ENCODE results near the gene MIXL1.

The MIXL1 gene

DNA sequence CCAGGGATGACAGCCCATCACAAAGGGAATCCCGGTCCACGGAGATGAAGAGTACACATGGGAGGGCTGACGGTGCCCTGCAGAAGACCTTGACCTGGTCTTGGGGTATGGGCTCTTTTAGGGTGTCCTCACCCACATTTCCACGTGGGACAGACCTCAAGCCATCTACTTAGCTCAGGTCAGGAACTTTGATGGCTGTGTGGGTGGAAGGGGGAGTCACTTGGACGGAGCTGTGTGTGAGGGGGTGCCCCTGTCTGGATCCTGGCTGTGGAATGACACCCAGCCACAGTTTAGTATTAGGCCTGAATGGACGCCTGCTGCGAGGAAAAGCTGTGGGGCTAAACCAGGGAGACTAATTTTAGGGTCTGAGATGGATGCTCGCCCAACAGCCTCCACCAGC lies 10.9 kb upstream of the MIXL1 start:
- H3K79me2 ChIP-seq (ENCODE audit: control insufficient read depth, insufficient read depth, low read length, unreplicated experiment): no peaks in the 10 kb centered on the region
- H3K4me3 ChIP-seq (ENCODE audit: low read depth, low read length): no peak overlapping the region
- H3K27me3 ChIP-seq (ENCODE audit: insufficient read depth, low read length): no peaks in the 10 kb centered on the region; the same call in 1 of the 2 replicates
- H3K36me3 ChIP-seq (ENCODE audit: insufficient read depth, low read length): no peaks in the 10 kb centered on the region
- H2AFZ ChIP-seq (ENCODE audit: low read length, unreplicated experiment): no peak overlapping the region
- H3K4me1 ChIP-seq (ENCODE audit: control insufficient read depth, insufficient read depth, low read length, unreplicated experiment): no peaks in the 10 kb centered on the region
- H3K27ac ChIP-seq (ENCODE audit: low read depth, low read length): no peak overlapping the region

- Histone ChIP-seq H3K27me3 (ENCODE audit: insufficient read depth, low read length) (no peaks in the 10 kb centered on the region), H2AFZ (ENCODE audit: low read length, unreplicated experiment) (no peak overlapping the region), H3K27ac (ENCODE audit: low read depth, low read length) (no peak overlapping the region)
Measured at GRCh38 chr1:226215239-226215638, 8.2 kb upstream of the MIXL1 start.

GRCh38 chr1:226216056-226216455 lies 7.4 kb upstream of the MIXL1 start:
- Histone ChIP-seq H3K4me1 (ENCODE audit: control insufficient read depth, insufficient read depth, low read length, unreplicated experiment) (no peaks in the 10 kb centered on the region), H3K36me3 (ENCODE audit: insufficient read depth, low read length) (no peaks in the 10 kb centered on the region), H3K27ac (ENCODE audit: low read depth, low read length) (no peak overlapping the region), H2AFZ (ENCODE audit: low read length, unreplicated experiment) (no peak overlapping the region), H3K27me3 (ENCODE audit: insufficient read depth, low read length) (no peaks in the 10 kb centered on the region), H3K4me3 (ENCODE audit: low read depth, low read length) (no peak overlapping the region), H3K79me2 (ENCODE audit: control insufficient read depth, insufficient read depth, low read length, unreplicated experiment) (no peaks in the 10 kb centered on the region)

More at GRCh38 chr1:226215239-226215638, 8.2 kb upstream of the MIXL1 start:
- Histone ChIP-seq H3K79me2 (ENCODE audit: control insufficient read depth, insufficient read depth, low read length, unreplicated experiment) (no peaks in the 10 kb centered on the region), H3K4me3 (ENCODE audit: low read depth, low read length) (no peak overlapping the region), H3K36me3 (ENCODE audit: insufficient read depth, low read length) (no peaks in the 10 kb centered on the region), H3K4me1 (ENCODE audit: control insufficient read depth, insufficient read depth, low read length, unreplicated experiment) (no peaks in the 10 kb centered on the region)

DNA sequence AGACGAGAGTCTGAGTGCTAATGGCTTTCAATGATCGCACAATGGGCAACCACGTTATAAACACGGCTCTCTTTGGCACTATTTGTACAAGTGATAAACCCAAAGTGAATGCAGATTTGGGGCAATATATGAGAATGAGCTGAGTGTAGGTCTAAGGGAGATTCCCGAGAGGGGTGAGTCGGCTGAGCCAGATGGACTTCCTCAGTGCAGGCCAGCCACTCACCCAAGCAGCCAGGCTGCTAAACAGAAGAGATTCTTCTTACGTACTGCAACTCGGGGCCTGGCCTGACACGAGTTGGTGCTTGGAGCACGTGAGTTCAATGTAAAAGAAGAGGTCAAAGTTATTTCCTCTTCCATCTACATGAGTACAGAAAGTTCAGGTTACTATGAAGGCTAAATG lies 6.2 kb upstream of the MIXL1 start:
- Histone ChIP-seq H3K4me3 (ENCODE audit: low read depth, low read length) (no peak overlapping the region), H3K27ac (ENCODE audit: low read depth, low read length) (no peak overlapping the region)

DNA sequence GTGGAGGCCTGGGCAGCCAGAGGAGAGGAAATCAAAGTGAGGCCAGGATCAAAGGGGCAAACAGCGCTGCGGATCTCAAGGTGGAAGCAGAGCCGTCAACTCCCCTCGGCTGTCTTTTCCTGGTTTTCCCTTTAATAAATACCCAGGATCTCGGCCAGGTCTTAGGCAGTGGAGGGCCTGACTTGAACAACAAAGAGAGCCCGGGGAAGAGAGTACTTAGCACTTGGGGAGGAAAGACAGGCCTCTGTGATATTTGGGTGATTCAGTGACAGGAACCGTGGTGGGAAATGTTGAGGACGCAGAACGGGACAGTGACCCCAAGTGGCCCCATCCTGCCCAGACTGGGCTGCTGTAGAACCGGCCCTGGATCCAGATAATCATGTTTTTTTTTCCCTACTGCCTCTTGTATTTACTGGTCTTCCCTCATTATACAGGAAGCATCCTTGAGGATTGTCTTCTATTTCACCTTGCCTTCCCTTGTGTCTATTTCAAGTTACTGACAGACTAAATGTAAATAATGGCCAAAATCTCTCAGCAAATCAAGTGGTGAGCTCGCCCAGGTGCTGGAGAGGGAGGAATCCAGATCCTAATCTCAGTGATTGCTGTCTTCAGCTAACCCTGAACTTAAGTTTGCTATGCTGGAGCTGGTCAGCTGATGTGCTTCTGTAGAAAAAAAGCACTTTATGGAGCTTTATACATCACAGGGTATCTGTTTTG lies 2.8 kb upstream of the MIXL1 start:
- H3K27me3 ChIP-seq (ENCODE audit: insufficient read depth, low read length): peaks cover 30% of the 10 kb centered on the region
- H3K36me3 ChIP-seq (ENCODE audit: insufficient read depth, low read length): no peaks in the 10 kb centered on the region
- H3K27ac ChIP-seq (ENCODE audit: low read depth, low read length): no peak overlapping the region
- no peak overlapping the region for H2AFZ ChIP-seq (ENCODE audit: low read length, unreplicated experiment)
- H3K4me3 ChIP-seq (ENCODE audit: low read depth, low read length): no peak overlapping the region
- no peaks in the 10 kb centered on the region for H3K4me1 ChIP-seq (ENCODE audit: control insufficient read depth, insufficient read depth, low read length, unreplicated experiment)
- no peaks in the 10 kb centered on the region for H3K79me2 ChIP-seq (ENCODE audit: control insufficient read depth, insufficient read depth, low read length, unreplicated experiment)

More for the DNA sequence above, 6.2 kb upstream of the MIXL1 start:
- Histone ChIP-seq H3K27me3 (ENCODE audit: insufficient read depth, low read length) (peaks cover 3% of the 10 kb centered on the region), H2AFZ (ENCODE audit: low read length, unreplicated experiment) (no peak overlapping the region), H3K79me2 (ENCODE audit: control insufficient read depth, insufficient read depth, low read length, unreplicated experiment) (no peaks in the 10 kb centered on the region), H3K36me3 (ENCODE audit: insufficient read depth, low read length) (no peaks in the 10 kb centered on the region), H3K4me1 (ENCODE audit: control insufficient read depth, insufficient read depth, low read length, unreplicated experiment) (no peaks in the 10 kb centered on the region)

DNA sequence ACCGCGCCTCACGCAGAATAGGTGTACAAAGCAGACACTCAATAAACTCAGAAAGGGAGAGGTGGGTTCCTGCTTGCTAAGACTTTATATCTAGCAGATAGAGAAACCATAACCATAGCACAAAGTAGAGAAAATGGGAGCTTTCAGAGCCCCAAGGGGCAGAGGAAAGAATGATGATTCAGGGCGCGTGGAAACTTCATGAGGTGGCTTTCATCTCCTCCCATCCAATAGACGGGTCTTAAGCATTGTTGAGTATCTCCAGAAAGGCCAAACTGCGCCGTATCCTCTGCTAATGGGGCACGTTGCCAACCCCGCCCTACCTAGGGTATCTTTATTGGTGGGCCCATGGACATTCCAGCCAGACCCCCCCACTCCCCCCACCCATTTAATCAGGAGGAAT lies 778 bp upstream of the MIXL1 start:
- Histone ChIP-seq H3K4me1 (ENCODE audit: control insufficient read depth, insufficient read depth, low read length, unreplicated experiment) (no peaks in the 10 kb centered on the region), H3K27me3 (ENCODE audit: insufficient read depth, low read length) (peaks cover 30% of the 10 kb centered on the region), H3K36me3 (ENCODE audit: insufficient read depth, low read length) (no peaks in the 10 kb centered on the region), H3K79me2 (ENCODE audit: control insufficient read depth, insufficient read depth, low read length, unreplicated experiment) (no peaks in the 10 kb centered on the region), H3K4me3 (ENCODE audit: low read depth, low read length) (no peak overlapping the region), H3K27ac (ENCODE audit: low read depth, low read length) (no peak overlapping the region), H2AFZ (ENCODE audit: low read length, unreplicated experiment) (no peak overlapping the region)

GRCh38 chr1:226223786-226224244 lies 351 bp downstream of the MIXL1 start:
- Histone ChIP-seq H3K4me1 (ENCODE audit: control insufficient read depth, insufficient read depth, low read length, unreplicated experiment) (no peaks in the 10 kb centered on the region), H3K27me3 (ENCODE audit: insufficient read depth, low read length) (peaks cover 30% of the 10 kb centered on the region), H3K27ac (ENCODE audit: low read depth, low read length) (no peak overlapping the region), H3K4me3 (ENCODE audit: low read depth, low read length) (peak overlapping the region; percentile 73), H3K79me2 (ENCODE audit: control insufficient read depth, insufficient read depth, low read length, unreplicated experiment) (no peaks in the 10 kb centered on the region), H2AFZ (ENCODE audit: low read length, unreplicated experiment) (peak overlapping the region; percentile 25), H3K36me3 (ENCODE audit: insufficient read depth, low read length) (no peaks in the 10 kb centered on the region)

GRCh38 chr1:226226601-226227000 lies 3.1 kb downstream of the MIXL1 start:
- no peak overlapping the region for H2AFZ ChIP-seq (ENCODE audit: low read length, unreplicated experiment)
- no peaks in the 10 kb centered on the region for H3K36me3 ChIP-seq (ENCODE audit: insufficient read depth, low read length)
- no peak overlapping the region for H3K4me3 ChIP-seq (ENCODE audit: low read depth, low read length)
- no peak overlapping the region for H3K27ac ChIP-seq (ENCODE audit: low read depth, low read length)
- no peaks in the 10 kb centered on the region for H3K4me1 ChIP-seq (ENCODE audit: control insufficient read depth, insufficient read depth, low read length, unreplicated experiment)
- H3K79me2 ChIP-seq (ENCODE audit: control insufficient read depth, insufficient read depth, low read length, unreplicated experiment): no peaks in the 10 kb centered on the region
- peaks cover 30% of the 10 kb centered on the region for H3K27me3 ChIP-seq (ENCODE audit: insufficient read depth, low read length)

GRCh38 chr1:226233293-226233692 lies 9.8 kb downstream of the MIXL1 start:
- Histone ChIP-seq H3K27ac (ENCODE audit: low read depth, low read length) (no peak overlapping the region), H3K4me3 (ENCODE audit: low read depth, low read length) (no peak overlapping the region), H3K4me1 (ENCODE audit: control insufficient read depth, insufficient read depth, low read length, unreplicated experiment) (no peaks in the 10 kb centered on the region), H3K27me3 (ENCODE audit: insufficient read depth, low read length) (no peaks in the 10 kb centered on the region), H2AFZ (ENCODE audit: low read length, unreplicated experiment) (no peak overlapping the region), H3K36me3 (ENCODE audit: insufficient read depth, low read length) (peaks cover 5% of the 10 kb centered on the region), H3K79me2 (ENCODE audit: control insufficient read depth, insufficient read depth, low read length, unreplicated experiment) (no peaks in the 10 kb centered on the region)

- H3K4me3 ChIP-seq (ENCODE audit: low read depth, low read length): no peak overlapping the region
- H3K79me2 ChIP-seq (ENCODE audit: control insufficient read depth, insufficient read depth, low read length, unreplicated experiment): no peaks in the 10 kb centered on the region
- H3K27ac ChIP-seq (ENCODE audit: low read depth, low read length): no peak overlapping the region
- no peaks in the 10 kb centered on the region for H3K4me1 ChIP-seq (ENCODE audit: control insufficient read depth, insufficient read depth, low read length, unreplicated experiment)
- no peak overlapping the region for H2AFZ ChIP-seq (ENCODE audit: low read length, unreplicated experiment)
- no peaks in the 10 kb centered on the region for H3K27me3 ChIP-seq (ENCODE audit: insufficient read depth, low read length)
- peaks cover 7% of the 10 kb centered on the region for H3K36me3 ChIP-seq (ENCODE audit: insufficient read depth, low read length)
Measured at GRCh38 chr1:226233806-226234205, 10.3 kb downstream of the MIXL1 start.

- Histone ChIP-seq H3K79me2 (ENCODE audit: control insufficient read depth, insufficient read depth, low read length, unreplicated experiment) (no peaks in the 10 kb centered on the region), H3K27ac (ENCODE audit: low read depth, low read length) (no peak overlapping the region), H3K27me3 (ENCODE audit: insufficient read depth, low read length) (no peaks in the 10 kb centered on the region), H2AFZ (ENCODE audit: low read length, unreplicated experiment) (no peak overlapping the region), H3K4me1 (ENCODE audit: control insufficient read depth, insufficient read depth, low read length, unreplicated experiment) (no peaks in the 10 kb centered on the region), H3K4me3 (ENCODE audit: low read depth, low read length) (no peak overlapping the region), H3K36me3 (ENCODE audit: insufficient read depth, low read length) (peaks cover 14% of the 10 kb centered on the region)
Measured at GRCh38 chr1:226236826-226237225, 13.4 kb downstream of the MIXL1 start.
